GM21526 (cell line): ENCODE measurements around the gene YY1.

Experiments used
- ATAC-seq: cut with Tn5 transposase; IDR thresholded peaks from one replicate; pipeline ENCODE4 v1.9.1; 2021; ENCODE audit warnings: moderate library complexity; ENCODE audit not compliant: unreplicated experiment, low FRiP score

YY1 gene

GRCh38 chr14:100329233-100330006, 90.5 kb downstream of the YY1 start:
- no peak for ATAC-seq

- no peak for ATAC-seq
Observed at GRCh38 chr14:100330007-100330344, 91.0 kb downstream of the YY1 start.

- no peak for ATAC-seq
Observed at GRCh38 chr14:100330388-100330931, 91.5 kb downstream of the YY1 start.

- no peak for ATAC-seq
Observed at GRCh38 chr14:100332071-100332639, 93.2 kb downstream of the YY1 start.
